GM13977 (cell line): ENCODE measurements around the gene PUM1.

Experiments used
- DNase-seq: peaks from one replicate; pipeline ENCODE4 v3.0.0; 2012; ENCODE audit warnings: low spot score
- CTCF ChIP-seq: IDR thresholded peaks from 2 replicates; pipeline ENCODE4 v1.5.1; 2012; ENCODE audit warnings: mild to moderate bottlenecking, control low read depth; ENCODE audit not compliant: insufficient read depth; ENCODE audit errors: extremely low read depth, missing control alignments
- in situ Hi-C: fragments of 300-500 bp; cut with MboI; formaldehyde crosslinking; loops from one replicate; pipeline ENCODE4 v1.12.0; 2022; ENCODE audit warnings: low sequenced_read_pairs, low pct_unique_long_range_greater_than_20kb, mixed read lengths, inconsistent platforms; ENCODE audit not compliant: unreplicated experiment

The PUM1 gene

DNA sequence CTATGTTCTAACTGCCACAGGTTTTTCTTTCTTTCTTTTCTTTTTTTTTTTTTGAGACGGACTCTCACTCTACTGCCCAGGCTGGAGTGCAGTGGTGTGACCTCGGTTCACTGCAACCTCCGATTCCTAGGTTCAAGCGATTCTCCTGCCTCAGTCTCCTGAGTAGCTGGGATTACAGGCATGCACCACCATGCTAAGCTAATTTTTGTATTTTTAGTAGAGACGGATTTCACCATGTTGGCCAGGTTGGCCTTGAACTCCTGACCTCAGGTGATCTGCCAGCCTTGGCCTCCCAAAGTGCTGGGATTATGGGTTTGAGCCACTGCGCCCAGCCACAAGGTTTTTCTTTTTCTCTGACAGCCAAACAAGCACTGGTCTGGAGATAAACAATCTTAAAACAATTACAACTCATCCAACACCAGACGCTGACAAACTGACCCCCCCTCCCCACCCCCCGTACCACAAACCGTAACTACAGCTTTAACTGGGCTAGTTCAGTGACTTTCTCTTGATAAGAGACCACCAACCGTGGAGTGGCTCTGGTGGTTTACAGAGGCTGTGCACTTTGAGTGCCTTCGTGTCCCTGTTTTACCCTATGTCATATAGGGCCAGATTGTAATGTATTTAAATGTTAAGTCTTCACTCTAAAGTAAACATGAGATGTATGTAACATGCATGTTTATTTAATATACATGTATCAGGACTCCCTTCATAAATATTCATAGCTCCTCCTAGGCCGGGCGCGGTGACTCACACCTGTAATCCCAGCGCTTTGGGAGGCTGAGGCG lies 19.5 kb upstream of the PUM1 start:
- TF ChIP-seq CTCF: no peak
- no peak for DNase-seq
- in situ Hi-C loops: no loop called here

GRCh38 chr1:31082385-31082784 lies 16.9 kb upstream of the PUM1 start:
- in situ Hi-C loops: no loop called here
- TF ChIP-seq CTCF: no peak
- no peak for DNase-seq

GRCh38 chr1:31073044-31073443 lies 7.5 kb upstream of the PUM1 start:
- DNase-seq: no peak
- no peak for TF ChIP-seq CTCF
- in situ Hi-C loops: no loop called here

DNA sequence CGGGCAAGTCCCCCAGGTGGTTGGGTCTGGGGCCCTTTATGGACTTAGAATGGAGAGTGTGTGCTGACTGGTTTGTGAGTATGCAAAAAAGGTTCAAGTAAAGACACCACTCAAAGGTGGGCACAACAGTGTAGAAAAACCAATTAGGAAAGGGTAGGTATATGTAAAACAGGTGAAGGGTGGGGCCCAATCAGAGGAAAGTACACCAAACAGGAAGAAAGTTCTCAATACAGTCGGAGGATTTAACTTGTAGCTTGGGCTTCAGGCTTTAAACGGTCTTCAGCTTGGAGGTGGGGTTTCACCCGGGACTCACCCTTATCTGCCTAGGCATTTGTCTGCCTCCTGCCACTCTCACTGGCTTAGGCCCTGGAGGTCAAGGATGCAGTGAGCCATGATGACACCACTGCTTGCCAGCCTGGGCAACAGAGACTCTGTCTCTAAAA lies 6.8 kb upstream of the PUM1 start:
- TF ChIP-seq CTCF: no peak
- in situ Hi-C loops: no loop called here
- DNase-seq: no peak

DNA sequence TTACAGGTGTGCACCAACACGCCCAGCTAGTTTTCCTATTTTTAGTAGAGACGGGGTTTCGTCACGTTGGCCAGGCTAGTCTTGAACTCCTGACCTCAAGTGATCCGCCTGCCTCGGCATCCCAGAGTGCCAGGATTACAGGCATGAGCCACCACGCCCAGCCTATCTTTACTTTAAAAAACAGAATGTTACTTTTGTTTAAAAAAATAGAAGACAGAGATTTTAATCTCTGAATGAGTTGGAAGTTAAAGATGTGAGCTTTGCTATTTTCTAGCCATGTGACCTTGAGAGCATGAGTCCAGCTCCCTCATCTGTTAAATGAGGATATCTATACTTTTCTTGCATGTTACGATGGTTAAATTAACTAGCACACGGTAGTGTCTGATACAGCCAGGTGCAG lies 3.9 kb upstream of the PUM1 start:
- no peak for TF ChIP-seq CTCF
- in situ Hi-C loops: no loop called here
- DNase-seq: no peak

GRCh38 chr1:31064718-31065309 lies 703 bp downstream of the PUM1 start:
- TF ChIP-seq CTCF: no peak
- in situ Hi-C loops: no loop called here
- DNase-seq: peak; percentile 38
